GM19238 (cell line): ENCODE results near the gene CAMK2B.
"Not testable (repeated sequence)": the region's sequence is repeated elsewhere in the genome, so short reads cannot be mapped to it uniquely, and the experiment has no call there.

Experiments
- DNase-seq: peaks from one replicate; pipeline ENCODE4 v3.0.0; 2011; ENCODE audit warnings: low spot score; ENCODE audit not compliant: insufficient read length

Gene CAMK2B

DNA sequence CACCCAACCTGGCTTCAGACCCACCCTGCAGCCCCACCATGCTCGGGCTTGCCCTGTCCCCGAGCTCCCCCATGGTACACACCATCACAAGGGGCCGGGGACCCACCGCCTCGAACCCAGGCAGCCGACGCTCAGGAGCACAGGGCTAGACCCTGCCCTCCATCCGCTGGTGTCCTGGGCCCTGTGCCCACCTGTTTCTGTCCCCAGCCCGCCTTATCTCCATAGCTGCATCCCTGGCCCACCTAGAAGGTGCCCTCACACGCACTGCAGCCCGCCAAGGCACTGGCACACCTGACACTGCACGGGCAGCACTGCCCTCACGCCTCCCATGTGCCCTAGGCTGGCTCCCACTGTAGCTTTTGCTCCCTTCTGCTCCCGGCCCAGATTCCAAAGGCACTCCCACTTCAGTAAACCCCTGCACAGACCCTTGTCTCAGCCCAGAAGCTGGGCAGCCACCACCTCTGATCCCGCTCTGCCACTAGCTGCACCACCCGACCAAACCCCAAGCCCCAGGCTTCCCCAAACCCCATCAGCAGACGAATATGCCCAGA lies 107.5 kb downstream of the CAMK2B start:
- no peak for DNase-seq

DNA sequence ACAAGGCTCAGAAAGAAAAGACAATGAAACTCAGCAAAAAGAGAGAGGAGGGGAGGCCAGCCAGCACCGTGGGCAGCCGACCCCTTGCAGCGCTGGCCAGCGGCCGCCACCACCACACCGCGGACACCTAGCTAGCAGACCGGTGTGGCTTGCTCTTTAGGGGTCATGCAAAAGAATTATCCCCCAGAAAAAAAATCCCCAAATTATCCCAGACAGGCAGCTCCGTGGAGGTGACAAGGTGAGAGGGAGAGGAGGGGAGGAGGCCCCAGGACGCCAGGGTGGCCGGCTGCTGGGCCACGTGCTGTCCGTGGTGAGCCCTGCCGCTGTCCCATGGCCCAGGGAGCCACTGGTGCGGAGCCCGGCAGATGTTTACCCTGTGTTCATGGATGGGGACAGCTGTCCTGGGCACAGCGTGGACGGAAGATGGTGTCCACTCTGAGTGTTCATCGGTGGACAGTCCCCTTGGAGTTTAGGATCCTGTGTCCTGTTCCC lies 108.1 kb downstream of the CAMK2B start:
- DNase-seq: no peak

DNA sequence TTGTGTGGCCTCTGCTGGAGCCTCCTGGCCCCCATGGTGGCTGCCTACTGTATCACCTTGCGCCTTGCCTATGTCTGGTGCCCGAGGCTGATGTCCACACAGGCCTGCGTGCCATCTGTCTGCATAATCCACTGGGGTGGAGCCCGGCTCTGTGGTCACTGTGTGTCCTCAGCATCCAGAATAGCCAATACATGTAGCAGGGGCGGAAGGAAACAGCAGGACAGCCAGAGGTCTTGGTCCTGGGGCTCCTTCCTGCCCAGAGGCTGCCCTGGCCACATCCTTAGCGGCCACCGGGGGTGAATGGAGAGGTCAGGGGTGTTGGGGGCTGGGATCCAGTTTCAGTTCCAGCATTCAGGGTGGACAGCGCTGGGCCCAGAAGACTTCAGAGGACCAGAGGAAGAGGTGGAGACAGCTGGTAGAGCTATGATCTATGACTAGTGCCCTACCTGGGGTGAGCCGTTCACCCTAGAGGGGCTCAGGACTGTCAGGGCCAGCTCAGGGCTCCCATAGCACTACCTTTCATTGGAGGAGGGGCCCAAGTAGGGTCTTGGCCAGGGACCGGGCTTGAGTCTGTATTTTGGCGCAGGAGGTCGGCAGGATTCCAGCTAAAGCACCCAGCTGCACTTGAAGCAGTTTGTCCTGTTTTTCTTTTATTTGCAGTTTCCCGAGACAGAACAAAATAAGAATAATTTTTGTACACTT lies 108.7 kb downstream of the CAMK2B start:
- no peak for DNase-seq

DNA sequence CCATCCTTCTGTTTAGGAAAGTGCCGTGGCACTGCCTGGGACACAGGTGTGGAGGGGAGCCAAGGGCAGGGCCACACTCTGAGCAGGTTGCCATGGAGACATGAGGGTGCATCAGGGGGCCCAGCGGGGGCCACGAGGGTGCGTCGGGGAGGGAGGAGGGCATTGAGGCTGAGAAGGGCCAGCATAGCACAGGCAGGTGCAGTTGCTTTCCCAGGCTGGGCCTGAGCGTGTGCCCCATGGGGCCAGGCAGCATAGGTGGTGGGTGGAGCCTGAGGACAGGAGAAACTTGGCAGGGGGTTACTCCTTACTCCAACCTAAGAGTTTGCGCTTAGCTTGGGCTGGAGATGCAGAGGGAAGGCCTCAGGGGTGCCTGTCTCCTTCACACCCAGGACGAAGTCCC lies 109.4 kb downstream of the CAMK2B start:
- no peak for DNase-seq

DNA sequence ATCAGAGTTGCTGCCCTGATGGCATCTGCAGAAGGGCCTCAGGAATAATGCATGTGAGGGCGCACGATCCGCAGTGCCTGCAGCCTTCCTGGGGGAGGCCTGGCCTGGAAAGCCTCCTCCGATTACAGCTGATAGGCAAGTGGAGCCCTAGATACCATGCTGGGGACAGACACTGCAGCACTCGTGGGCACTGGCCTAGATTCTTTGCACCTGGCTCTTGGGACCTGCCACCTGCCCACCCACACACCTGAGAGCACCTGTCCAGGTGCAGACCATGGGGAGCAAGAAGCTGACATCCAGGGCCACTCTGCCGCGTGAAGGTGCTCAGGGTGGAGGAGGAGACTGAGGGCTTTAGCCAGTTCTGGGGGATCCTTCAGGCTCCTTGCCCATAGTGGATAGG lies 109.9 kb downstream of the CAMK2B start:
- DNase-seq: no peak

DNA sequence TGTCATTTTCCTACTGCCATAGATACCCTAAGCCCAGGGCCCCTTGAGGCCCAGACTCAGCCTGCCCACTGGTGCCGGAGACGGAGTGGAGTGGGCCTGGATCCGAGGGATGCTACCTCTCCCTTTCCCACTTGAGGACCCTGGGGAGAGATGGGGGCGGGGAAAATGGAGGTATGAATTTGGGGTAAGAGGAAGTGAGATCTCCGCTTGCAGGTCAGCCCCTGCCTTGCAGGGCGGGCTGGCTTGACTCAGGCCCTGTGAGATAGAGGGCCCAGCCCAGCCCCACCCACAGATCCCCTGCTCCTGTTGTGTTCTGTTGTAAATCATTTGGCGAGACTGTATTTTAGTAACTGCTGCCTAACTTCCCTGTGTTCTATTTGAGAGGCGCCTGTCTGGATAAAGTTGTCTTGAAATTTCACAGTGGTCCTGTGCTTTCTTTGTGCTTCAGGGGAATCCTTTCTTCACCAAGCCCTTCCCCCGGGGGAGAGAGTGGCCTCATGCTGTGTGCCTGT lies 111.5 kb downstream of the CAMK2B start:
- DNase-seq: no peak

DNA sequence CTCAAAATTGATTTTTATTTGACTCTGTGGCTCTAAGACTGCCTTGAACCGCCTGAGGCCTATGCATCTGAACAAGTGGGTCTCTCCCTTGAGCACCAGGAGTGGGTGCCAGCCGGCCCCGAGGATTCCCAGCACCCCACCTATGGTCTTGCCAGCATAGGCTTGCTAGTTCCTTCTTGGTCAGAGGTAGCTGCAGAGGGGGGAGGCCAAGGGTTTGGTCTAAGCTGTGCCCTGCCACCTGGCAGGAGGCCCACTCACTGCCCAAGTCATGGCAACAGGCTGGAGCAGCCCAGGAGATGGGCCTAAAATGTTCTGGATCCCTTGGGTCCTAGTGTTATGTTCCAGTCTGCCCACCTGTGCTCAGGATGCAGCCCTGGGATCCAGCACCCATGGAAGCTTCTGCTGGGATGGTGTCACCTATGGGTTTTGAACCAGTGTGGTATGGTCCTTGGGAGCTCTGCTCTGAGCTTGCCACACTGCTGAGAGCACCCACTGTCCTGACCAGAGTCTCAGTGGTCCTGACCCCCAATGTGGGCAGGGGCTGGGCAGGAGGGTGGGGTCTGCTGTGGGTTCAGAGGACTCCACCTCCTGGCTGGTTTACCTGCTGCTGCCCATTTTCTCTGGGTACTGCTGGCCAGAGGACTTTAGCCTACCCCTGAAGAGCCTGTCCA lies 112.1 kb downstream of the CAMK2B start:
- no peak for DNase-seq

DNA sequence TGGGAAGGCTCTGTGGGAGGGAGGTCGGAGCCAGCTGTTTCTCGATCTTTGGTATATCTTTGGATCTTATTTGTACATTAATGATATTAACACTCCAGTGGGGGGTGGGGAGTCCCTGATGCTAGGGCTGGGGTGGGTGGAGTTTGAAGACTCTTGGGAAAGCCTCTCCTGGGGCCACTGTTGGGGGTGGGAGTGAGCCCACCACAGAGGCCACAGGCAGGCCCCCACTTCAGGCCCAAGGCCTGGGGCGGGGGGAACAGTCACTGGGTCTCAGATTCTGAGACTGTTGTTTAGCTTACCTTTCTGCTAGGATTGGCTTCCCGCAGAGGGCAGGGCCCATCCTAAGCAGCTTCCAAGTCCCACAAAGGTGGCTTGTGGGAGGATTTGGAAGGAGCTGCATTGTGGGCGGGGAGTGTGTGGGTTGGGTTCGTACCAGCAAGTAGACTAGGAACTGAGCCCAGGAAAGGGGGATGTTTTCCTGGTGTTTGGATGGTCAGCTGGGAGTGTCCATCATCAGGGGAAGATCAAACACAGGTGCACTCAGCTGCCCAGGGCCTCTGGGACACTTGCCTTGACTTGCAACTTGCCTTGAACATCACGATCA lies 112.7 kb downstream of the CAMK2B start:
- DNase-seq: no peak

DNA sequence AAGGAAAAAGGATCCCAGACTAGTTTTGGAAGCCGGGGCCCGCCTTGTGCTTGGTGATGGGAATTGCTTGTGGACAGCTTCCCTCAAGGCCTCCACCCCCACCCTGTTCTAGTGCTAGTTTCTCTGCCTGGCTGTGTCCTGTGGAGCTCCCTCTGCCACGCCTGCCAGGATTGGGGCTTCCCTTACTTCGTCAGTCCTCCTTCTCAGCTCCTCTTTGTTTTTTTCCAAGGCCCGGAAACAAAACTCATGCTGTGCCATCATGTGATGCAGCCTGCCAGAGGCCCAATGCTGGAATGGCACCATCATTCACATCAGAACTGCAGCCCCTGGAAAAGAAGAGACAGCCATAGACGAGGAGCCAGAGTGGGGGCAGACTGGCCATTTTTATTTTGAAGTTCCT lies 113.4 kb downstream of the CAMK2B start:
- DNase-seq: no peak

DNA sequence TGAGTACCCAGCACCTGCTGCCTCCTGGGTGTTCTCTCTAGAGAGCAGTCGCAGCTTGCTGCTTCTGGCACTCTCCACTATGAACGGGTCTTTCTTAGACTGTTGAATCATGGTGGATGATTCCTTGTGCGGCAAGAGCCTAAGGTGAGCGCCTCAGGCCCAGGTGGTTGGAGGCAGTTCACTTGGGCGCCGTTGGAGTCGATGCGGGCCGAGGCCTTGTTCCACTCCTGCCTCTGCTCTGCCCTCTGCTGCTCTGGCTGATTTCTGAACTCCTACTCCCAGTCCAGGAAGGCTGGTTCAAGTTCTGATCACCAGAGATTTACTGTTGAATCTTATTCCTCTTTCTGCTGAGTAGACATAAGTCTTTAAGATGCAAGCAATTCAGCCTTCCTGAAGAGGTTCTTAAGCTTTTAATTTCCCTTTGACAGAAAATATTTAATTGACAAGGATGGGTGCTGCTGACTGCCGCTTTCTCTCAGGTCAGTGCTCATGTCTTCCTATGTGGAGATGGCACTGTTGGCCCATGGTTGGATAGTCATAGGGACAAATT lies 114.2 kb downstream of the CAMK2B start:
- no peak for DNase-seq

DNA sequence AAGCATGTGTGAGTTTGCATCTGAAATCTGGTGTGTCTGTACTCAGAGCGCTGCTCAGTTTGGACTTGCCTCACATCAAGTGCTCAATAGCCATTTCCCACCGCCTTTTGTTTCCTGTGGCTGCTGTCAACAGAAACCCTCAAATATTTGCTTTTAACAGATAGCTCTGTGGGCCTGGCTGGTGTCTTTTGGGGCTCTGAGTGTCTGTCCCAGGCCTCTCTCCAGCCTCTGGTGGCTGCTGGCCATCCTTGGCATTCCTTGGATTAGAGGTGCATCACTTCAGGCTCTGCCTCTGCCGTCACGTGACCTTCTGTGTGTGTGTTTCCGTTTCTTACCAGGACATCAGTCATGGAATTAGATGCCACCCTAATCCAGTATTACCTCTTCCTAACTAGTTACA lies 115.3 kb downstream of the CAMK2B start:
- no peak for DNase-seq

DNA sequence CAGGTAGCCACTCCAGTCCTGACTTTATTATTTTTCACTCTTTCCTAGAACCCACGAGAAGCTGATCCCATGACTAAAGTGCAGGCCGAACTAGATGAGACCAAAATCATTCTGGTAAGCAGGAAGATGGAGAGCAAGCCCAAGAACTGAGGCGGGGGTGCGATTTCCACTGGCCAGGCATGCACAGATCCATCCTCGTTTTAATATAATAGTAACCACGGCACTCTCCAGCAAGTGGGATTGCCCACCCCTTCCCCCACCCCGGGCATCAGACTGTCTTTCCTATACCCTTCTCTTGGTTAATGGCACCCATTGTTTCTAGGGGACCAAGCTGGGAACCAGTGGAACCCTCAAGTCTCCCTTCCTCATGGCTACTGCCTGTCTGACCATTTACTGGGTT lies 117.3 kb downstream of the CAMK2B start:
- DNase-seq: no peak

DNA sequence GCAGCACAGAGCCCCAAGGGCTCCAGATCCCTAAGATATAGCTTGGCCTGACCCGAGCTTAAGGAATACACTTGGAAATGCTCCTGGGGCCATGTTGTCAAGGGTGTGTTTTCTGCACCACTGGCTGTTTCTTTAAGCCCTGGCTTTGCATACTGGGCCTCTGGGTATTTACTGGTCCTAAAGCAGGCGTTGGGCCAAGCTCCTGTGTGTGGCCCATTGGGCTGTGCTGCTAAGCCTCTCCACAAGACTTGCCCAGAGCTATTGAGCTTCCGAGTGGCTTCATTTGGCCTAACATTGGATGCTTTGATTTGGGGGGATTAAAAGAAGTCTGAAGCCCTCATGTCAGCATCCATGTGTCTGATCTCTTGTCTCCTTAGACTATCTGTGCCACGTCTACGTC lies 119.4 kb downstream of the CAMK2B start:
- no peak for DNase-seq

DNA sequence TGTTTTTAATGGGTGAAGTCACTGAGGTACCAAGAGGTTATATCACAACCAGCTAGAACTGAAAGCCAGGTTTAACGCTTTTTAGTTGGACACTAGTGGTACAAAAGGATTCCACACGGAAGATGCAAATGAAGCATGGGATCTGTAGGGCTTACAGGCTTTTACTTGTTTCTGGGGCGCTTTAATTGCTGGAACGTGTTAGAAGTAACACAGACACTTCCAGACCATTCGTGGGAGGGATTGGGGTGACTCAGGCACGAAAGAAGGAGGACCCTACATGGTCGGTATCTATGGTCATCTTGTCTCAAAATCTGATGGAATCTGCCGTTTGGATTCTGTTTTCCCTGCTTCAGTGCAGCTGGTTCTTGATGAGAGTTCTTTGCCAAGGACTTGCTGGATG lies 123.6 kb downstream of the CAMK2B start:
- DNase-seq: no peak

DNA sequence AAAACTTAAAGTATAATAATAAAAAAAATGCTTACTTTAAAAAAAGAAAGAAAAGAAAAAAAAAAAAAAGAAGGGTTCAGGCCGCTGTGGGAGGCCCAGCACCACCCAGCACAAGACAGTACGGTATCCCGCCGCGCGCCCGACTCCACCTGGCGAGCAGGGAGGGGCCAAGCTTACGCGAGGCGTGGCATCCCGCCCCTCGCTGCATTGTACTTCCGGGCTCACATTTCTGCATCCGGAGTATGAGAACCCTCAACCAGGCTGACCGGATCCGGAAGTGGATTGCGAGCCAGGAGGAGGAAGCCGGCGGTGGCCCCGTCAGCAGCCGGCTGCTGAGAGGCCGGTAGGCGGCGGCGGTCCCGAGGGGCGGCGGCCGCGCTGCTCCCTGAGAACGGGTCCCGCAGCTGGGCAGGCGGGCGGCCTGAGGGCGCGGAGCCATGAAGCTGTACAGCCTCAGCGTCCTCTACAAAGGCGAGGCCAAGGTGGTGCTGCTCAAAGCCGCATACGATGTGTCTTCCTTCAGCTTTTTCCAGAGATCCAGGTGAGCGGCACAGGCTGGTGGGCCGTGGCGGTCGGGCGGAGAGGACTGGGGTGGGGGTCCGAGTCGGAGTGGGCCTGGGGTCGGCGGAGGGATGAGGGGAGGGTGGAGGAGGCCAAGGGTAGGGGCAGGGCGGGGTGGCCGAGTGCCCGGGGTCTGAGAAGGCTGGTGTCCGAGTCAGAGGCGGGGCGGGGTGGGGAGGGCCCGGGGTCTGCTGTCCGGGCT lies 124.5 kb downstream of the CAMK2B start, which contains the start of gene YKT6:
TSS of gene YKT6 (plus strand) at position 280 of the 763 bp plus-strand sequence. CDS start at position 438, 158 bp downstream.
- DNase-seq: peak; percentile 99

DNA sequence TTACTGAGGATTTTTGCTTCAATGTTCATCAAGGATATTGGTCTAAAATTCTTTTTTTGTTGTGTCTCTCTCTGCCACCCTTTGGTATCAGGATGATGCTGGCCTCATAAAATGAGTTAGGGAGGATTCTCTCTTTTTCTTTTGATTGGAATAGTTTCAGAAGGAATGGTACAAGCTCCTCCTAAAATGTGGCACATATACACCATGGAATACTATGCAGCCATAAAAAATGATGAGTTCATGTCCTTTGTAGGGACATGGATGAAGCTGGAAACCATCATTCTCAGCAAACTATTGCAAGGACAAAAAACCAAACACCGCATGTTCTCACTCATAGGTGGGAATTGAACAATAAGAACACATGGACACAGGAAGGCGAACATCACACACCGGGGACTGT lies 125.2 kb downstream of the CAMK2B start:
- not testable (repeated sequence) for DNase-seq

DNA sequence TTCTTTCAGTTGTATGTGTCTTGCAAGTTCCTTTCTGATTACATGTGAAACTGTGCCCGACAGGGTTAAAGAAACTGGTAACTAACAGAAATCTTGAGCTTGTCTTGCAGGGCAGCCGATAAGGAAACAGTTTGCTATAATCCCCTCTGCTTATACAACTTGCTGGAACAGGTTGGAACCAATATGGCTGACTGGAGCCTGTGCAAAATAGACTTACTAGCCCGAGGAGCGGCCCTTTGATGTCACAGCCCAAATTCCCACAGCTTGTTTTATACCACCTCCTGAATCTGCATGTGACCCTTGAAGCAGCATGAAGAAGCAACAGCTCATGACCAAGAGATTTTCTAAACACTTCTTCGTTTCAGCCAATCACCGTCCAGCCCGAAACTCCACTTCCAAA lies 127.9 kb downstream of the CAMK2B start:
- DNase-seq: no peak

DNA sequence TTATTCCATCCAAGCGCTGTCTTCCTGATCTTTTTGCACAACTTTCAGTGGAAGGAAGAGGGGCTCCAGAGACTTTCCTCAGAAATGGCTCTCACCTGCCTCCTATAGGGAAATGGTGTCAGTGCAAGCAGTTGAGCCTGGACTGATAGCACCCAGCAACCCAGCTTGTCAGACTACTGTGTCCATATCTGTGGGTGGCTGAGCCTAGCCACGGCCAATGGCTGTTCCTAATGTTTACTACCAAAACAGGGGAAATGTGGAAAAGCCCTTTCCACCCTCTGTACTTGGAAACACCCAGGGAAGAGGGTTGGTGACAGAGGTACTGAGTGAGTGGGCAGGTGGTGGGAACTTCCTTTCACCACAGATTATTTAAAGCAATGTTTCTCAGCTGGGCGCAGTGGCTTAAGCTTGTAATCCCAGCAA lies 128.9 kb downstream of the CAMK2B start:
- DNase-seq: no peak

DNA sequence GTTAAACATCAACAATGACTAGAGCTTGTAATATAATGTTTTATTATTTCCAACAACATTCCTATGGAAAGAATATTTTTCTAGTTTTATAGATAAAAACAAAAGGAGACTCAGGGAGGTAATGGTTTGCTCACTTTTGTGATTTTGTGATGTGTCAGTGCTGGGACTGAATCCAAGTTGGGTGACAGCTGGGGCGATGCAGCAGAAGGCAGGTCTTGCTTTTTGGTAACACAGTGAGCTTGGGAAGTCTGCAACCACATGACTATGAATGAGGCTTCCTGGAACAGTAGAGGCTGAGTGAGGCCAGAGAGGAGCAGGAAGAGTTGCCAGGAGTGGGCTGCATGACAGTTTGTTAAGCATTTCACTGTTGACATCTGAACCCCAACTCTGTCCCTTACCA lies 129.5 kb downstream of the CAMK2B start:
- no peak for DNase-seq

DNA sequence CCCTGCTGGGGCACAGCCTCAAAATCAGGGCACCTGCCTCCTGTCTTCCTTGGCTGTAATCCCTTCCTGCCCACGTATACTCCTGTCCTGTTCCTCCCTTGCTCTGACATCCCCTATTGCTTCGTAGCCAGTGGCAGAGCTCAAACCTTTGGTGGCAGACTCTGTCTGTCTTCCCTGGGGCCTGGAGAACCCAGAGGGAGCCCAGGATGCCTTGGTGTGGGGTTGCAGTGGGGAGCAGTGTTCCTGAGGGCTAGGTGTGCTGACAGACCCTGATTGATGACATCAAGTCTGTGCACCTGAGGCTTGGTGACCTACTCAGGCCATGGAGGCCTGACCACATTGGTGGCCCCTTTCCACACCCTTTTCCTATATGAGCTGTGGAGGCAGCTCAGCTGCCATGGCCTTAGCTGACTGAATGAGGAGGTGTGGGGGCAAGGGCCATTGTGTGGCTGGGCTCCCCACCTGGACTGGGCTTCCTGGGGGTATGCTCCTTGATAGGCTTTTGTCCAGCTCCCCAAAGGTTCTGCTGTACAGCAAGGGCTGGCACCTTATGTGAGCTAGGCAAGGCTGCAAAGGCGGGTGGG lies 130.7 kb downstream of the CAMK2B start:
- DNase-seq: no peak

DNA sequence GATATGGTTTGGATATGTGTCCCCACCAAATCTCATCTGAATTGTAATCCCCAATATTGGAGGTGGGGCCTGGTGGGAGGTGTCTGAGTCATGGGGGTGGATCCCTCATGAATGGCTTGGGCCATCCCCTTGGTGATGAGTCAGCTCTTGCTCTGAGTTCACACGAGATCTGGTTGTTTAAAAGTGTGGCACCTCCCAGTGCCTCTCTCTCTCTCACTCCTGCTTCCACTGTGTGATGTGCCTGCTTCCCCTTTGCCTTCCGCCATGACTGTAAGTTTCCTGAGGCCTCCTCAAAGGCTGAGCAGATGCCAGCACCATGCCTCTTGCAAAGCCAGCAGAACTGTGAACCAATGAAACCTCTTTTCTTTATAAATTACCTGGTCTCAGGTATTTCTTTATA lies 131.3 kb downstream of the CAMK2B start:
- no peak for DNase-seq
